Neural progenitor cell (in vitro differentiated cells): ENCODE results near the gene ARHGAP19.

Source experiments
- CTCF ChIP-seq: fragments of 200-600 bp; sonication (generic); IDR thresholded peaks from 2 replicates; pipeline ENCODE4 v1.5.1; 2017; ENCODE audit warnings: antibody characterized with exemption, mild to moderate bottlenecking
- EZH2 ChIP-seq: fragments of 200-600 bp; sonication (generic); IDR thresholded peaks from 2 replicates; pipeline ENCODE4 v1.6.1; 2017; ENCODE audit warnings: antibody characterized with exemption, mild to moderate bottlenecking, moderate library complexity
- EZH2phosphoT487 ChIP-seq: fragments of 200-600 bp; sonication (generic); IDR thresholded peaks from 2 replicates; pipeline ENCODE4 v1.6.1; 2017; ENCODE audit warnings: antibody characterized with exemption

- TF ChIP-seq CTCF (no peak), EZH2 (no peak), EZH2phosphoT487 (no peak)
Observed at GRCh38 chr10:97224483-97225435, 67.7 kb downstream of the ARHGAP19 start.
